ES-I3 (cell line): ENCODE results near the gene ERVW-1.
"Not testable (repeated sequence)": the region's sequence is repeated elsewhere in the genome, so short reads cannot be mapped to it uniquely, and the experiment has no call there.

Experiments
- H3K36me3 ChIP-seq: 2 replicates; pipeline ENCODE4 v1.6.1; 2013; ENCODE audit warnings: mild to moderate bottlenecking, low read length, control low read depth, moderate library complexity; ENCODE audit not compliant: insufficient read depth
- H3K4me1 ChIP-seq: 2 replicates; pipeline ENCODE4 v1.6.1; 2013; ENCODE audit warnings: mild to moderate bottlenecking, control low read depth, low read length; ENCODE audit not compliant: insufficient read depth
- H3K9ac ChIP-seq: 2 replicates; pipeline ENCODE4 v1.6.1; 2013; ENCODE audit warnings: low read depth, mild to moderate bottlenecking, low read length, moderate library complexity
- H3K9me3 ChIP-seq: 2 replicates; pipeline ENCODE4 v1.6.1; 2013; ENCODE audit warnings: mild to moderate bottlenecking, low read length, moderate library complexity; ENCODE audit not compliant: control insufficient read depth, insufficient read depth

ERVW-1 gene, protein sequence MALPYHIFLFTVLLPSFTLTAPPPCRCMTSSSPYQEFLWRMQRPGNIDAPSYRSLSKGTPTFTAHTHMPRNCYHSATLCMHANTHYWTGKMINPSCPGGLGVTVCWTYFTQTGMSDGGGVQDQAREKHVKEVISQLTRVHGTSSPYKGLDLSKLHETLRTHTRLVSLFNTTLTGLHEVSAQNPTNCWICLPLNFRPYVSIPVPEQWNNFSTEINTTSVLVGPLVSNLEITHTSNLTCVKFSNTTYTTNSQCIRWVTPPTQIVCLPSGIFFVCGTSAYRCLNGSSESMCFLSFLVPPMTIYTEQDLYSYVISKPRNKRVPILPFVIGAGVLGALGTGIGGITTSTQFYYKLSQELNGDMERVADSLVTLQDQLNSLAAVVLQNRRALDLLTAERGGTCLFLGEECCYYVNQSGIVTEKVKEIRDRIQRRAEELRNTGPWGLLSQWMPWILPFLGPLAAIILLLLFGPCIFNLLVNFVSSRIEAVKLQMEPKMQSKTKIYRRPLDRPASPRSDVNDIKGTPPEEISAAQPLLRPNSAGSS

DNA sequence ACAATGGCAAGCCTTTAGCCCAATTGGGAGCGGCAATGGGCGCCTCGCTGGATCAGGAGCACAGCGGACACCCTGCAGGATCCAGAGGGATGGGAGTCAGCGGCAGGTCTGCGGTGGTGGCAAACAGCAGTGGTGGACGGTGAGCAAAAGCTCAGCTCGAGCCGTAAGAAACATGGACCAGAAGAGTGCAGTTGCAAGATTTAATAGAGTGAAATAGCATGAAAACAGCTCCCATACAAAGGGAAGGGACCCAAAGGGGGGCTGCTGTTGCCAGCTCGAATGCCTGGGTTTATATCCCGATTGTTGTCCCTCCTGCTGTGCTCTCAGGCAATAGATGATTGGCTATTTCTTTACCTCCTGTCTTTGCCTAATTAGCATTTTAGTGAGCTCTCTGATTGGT is at the start of gene ERVW-1:
ERVW-1 (minus strand) TSS at position 266 of the 400 bp plus-strand sequence. CDS start 7,565 bp downstream, outside the sequence.
- not testable (repeated sequence) for H3K9me3 ChIP-seq, H3K9ac ChIP-seq, H3K36me3 ChIP-seq, H3K4me1 ChIP-seq

DNA sequence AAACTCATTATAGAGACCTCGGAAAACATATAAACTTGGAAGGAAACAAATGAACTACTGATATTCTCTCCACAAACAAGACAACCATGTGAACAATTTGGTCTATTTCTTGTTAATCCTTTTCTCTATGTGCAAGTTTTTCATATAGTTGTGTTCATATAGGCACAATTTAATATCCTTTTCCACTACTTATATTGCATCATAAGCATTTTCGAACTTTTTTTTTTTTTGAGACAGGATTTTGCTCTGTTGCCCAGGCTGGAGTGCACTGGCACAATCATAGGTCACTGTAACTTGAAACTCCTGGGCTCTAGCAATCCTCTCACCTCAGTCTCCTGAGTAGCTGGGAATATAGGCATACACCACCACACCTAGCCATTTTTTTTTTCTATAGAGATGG is 45.4 kb upstream of the ERVW-1 start:
- Histone ChIP-seq H3K36me3 (no peaks in the 10 kb centered on the region), H3K9me3 (no peaks in the 10 kb centered on the region), H3K9ac (no peak overlapping the region), H3K4me1 (peaks cover 5% of the 10 kb centered on the region; the same call in 1 of the 2 replicates)

DNA sequence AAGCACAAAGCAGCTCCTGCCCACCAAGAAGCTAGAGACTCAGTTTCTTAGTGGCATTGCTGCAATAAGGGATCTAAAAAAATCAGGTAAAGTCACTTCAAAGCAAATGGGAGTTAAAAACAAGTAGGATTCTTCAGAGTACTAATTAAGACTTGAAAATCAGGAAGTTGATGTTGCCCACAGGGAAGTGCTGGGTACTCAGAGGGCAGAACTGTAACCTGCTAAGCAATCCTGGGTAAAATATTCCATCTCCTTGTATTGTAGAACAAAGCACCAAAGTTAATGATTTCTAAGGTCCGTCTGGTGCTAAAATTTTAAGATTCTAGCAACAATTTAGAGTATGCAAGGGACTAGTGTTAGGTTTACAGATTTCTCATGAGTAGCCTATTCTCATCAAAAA is 42.3 kb upstream of the ERVW-1 start:
- Histone ChIP-seq H3K9ac (no peak overlapping the region), H3K4me1 (no peaks in the 10 kb centered on the region), H3K36me3 (peaks cover 2% of the 10 kb centered on the region; the same call in 1 of the 2 replicates), H3K9me3 (no peaks in the 10 kb centered on the region)

DNA sequence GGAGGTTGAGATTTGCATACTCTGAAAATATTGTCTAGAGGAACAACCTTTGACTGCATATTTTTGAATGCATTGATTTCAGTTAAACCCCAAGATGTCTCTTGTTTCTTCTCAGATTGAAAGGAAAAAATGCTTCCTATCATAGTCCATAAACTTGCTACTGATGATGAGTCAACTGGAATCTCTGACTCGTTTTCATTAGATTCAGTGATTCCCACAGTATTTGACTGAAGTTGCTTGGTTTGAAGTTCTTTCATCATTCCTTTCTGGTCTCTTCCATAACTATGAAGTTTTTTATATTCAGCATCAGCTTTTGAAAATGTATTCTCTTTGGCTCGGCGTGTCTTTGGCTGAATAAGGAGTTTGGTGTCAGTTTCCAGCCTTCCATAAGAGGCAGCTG is 39.9 kb upstream of the ERVW-1 start:
- Histone ChIP-seq H3K4me1 (no peaks in the 10 kb centered on the region), H3K36me3 (peaks cover 5% of the 10 kb centered on the region), H3K9ac (no peak overlapping the region), H3K9me3 (no peaks in the 10 kb centered on the region)

DNA sequence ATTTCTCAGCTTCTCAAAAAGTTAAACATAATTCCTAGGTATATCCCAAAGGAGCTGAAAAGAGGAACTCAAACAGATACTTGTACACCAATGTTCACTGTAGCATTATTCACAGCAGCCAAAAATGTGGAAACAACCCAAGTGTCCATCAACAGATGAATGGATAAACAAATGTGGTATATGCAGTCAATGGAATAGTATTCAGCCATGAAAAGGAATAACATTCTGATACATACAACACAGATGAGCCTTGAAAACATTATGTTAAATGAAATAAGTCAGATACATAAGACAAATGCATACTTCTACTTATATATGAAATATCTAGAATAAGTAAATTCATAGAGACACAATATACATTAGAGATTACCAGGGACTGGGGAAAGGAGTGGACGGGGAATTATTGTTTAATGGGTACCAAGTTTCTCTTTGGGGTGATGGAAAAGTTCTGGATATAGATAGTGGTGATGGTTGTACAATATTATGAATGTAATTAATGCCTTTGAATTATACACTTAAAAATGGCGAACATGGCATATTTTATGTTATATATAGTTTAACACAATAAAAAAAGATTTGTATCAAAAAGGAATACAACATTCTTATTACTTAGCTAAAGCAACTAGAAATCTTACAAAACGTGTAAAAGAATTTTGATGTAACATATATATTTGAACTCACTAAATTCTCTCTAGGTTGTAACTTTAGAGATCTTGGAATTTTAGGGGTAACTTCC is 35.6 kb upstream of the ERVW-1 start:
- Histone ChIP-seq H3K9me3 (no peaks in the 10 kb centered on the region), H3K36me3 (peaks cover 5% of the 10 kb centered on the region), H3K9ac (no peak overlapping the region)

DNA sequence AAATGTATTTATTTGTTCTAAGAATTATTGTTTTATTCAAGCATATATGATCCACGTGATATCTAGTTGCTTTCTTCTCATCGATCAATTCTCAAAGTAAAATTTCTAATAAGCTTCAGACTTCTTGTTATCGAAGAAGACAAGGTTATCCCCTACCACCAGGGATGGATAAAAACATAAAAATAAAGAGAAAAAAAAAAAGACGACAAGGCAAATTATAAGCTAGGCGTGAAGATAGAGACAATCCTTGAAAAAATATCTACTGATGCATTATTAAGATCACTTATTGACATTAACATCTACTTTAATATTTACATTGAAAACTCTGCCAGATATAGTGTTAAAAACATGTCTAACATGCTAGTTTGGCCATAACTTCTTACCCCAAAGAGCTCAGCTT is 31.2 kb upstream of the ERVW-1 start:
- no peak overlapping the region for H3K9ac ChIP-seq
- no peaks in the 10 kb centered on the region for H3K9me3 ChIP-seq
- H3K36me3 ChIP-seq, result peaks cover under 1% of the 10 kb centered on the region; the same call in 1 of the 2 replicates
- H3K4me1 ChIP-seq, result no peaks in the 10 kb centered on the region

More for the DNA sequence above, 35.6 kb upstream of the ERVW-1 start:
- no peaks in the 10 kb centered on the region for H3K4me1 ChIP-seq

DNA sequence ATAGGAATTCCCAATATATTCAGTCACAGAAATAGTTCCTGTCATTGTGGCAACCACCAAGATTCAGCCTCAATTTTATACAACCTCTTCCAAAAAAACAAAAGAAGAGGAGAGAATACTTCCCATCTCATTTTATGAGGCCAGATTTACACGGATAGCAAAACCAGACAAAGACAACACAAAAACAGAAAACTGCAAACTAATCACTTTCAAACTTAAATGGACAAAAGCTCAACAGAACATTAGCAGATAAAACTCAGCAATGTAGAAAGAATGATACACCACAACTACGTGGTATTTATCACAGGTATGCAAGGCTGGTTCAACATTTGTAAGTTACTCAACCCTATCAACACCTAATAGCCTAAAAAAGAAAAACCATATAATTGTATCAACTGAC is 28.6 kb upstream of the ERVW-1 start:
- peaks cover 3% of the 10 kb centered on the region; the same call in 1 of the 2 replicates for H3K36me3 ChIP-seq
- no peaks in the 10 kb centered on the region for H3K4me1 ChIP-seq
- H3K9ac ChIP-seq, result no peak overlapping the region
- no peaks in the 10 kb centered on the region for H3K9me3 ChIP-seq

DNA sequence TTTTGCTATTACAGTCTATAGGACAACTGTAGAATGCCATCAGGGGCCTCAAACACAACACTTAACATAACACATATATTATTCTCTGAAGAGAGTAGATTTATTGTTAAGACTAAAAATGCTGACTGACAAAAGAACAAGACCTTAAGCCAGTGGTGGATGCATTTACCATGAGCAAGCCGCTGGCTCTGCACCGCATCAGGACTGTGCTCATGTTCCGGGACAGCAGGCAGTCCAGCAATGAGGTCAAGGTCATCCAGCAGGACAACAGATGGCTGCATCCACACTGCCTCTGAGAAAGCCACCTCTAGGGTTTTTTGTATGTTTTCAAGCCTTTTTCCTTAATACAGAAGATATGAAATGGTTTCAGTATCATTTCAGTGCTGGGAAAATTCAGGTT is 26.8 kb upstream of the ERVW-1 start:
- Histone ChIP-seq H3K4me1 (no peaks in the 10 kb centered on the region), H3K36me3 (peaks cover 8% of the 10 kb centered on the region), H3K9ac (no peak overlapping the region), H3K9me3 (no peaks in the 10 kb centered on the region)

DNA sequence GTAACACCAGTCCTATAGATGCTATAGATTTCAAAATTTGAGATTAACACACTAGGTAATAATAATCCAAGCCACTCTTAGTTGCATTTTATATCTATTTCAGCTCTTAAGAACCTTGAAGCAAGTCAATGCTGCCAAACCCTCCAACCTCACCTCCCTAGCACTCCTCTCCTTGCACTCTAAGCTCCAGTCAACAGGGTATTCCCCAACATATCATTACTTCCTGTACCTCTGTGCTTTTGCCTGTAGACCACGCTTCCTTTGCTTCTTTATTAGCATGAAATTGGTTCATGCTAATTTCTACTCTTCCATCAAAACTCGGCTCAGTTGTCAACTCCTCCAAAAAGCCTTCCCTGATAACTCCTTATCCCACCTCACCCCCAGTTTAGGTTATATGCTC is 26.0 kb upstream of the ERVW-1 start:
- no peak overlapping the region for H3K9ac ChIP-seq
- no peaks in the 10 kb centered on the region for H3K9me3 ChIP-seq
- H3K36me3 ChIP-seq, result peaks cover 11% of the 10 kb centered on the region
- H3K4me1 ChIP-seq, result no peaks in the 10 kb centered on the region

DNA sequence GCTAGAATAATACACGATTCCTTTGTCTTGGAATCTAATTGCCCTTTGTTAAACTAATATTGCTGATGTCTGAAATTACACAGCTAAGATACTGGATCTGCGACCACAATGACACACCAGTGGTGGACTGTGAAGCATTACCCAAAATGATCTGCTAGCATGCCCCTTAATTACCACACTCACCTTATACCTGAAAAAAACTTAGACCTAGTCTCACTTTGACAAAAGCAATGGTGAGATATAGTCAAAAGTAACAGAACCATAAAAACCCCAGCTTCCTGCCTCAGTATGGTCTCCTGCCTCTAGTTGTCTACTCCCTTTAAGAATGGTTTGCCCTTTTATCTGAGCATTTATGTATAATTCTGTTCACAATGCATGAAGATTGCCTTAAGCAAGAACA is 20.8 kb upstream of the ERVW-1 start:
- Histone ChIP-seq H3K9me3 (no peaks in the 10 kb centered on the region), H3K4me1 (no peaks in the 10 kb centered on the region), H3K9ac (no peak overlapping the region), H3K36me3 (peaks cover 14% of the 10 kb centered on the region)

DNA sequence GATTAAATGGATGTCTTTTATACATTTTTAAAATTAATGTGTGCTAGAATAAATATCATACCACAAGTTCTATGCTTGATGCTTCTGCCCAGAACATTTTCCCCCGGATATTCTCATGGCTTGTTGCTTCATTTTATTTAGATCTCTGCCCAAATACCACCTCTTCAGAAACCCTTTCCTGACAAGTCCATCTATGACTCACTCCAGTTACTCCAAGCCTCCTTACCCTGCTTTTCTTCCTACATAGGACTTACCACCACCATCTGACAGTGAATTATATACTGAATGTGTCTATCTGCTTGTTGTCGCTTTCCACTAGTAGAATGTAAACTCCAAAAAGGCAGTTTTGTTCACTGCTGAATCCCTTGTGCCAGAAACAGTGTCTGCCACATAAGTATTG is 19.1 kb upstream of the ERVW-1 start:
- Histone ChIP-seq H3K4me1 (no peaks in the 10 kb centered on the region), H3K36me3 (peaks cover 12% of the 10 kb centered on the region), H3K9ac (no peak overlapping the region), H3K9me3 (no peaks in the 10 kb centered on the region)

DNA sequence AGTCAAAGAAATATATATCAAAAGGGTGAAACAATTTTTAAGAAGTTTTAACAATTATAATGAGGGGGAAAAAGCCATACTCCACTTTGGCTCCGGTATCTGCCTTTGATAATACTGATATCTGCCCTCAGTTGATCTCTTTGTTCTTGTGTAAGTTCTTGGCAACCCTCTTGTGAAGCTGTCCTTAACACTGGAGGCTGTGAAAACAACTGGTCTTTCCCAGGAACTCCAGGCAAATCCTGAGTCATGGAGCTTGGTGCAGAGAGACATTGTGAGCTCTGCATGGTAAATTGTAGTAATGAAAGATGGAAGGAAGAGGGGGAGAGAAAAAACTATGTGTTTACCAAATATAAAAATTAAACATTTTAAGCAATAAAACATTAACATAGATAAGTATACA is 11.9 kb upstream of the ERVW-1 start:
- no peak overlapping the region for H3K9ac ChIP-seq
- H3K4me1 ChIP-seq, result no peaks in the 10 kb centered on the region
- no peaks in the 10 kb centered on the region for H3K9me3 ChIP-seq
- peaks cover 8% of the 10 kb centered on the region for H3K36me3 ChIP-seq

DNA sequence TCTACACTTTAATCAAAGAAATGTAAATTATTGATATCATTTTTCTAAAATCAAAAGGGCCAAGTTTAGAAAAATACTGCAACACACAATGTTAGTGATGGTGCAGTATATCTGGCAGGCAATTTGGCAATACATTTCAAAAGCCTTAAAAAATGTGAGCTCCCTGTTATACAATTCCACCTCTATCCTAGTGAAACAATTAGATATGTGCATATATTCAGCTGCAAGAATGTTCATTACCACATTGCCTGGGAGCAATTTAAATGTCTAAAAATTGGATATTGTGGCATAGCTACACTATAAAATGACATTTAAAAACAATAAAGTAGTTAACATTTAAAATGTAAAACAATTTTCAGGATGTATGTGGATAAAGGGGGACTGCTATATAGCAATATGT is 10.1 kb upstream of the ERVW-1 start:
- Histone ChIP-seq H3K36me3 (peaks cover 8% of the 10 kb centered on the region), H3K9ac (no peak overlapping the region), H3K4me1 (no peaks in the 10 kb centered on the region), H3K9me3 (no peaks in the 10 kb centered on the region)

DNA sequence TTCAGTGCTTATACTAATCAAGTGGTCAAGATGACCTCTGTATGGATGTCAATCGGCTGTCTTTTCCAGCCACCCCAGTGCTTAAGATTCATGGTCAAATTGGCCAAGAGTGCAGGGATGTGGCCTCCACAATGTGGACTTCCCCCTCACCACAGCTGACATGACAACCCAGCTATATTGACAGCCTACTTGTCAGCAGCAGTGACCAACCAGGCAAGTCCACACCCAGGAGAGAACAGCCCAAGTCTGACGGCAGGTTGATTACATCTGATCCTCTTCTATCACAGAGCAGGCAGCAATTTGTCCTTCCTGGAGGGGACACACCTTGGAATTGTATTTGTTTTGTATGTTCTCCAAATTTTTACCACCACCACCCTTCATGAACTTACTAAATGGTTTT is 8.2 kb upstream of the ERVW-1 start:
- no peaks in the 10 kb centered on the region for H3K9me3 ChIP-seq
- no peak overlapping the region for H3K9ac ChIP-seq
- H3K36me3 ChIP-seq, result peaks cover 5% of the 10 kb centered on the region
- no peaks in the 10 kb centered on the region for H3K4me1 ChIP-seq
